ENCODE measurements around the gene SBK2.

SBK2 gene

GRCh38 chr19:55479045-55479444 lies 57.9 kb downstream of the SBK2 start:
- no peaks in the 10 kb centered on the region for H3K36me3 ChIP-seq (ENCODE audit: control insufficient read depth, insufficient read depth, low read length)
- no peak overlapping the region for H3K4me2 ChIP-seq (ENCODE audit: low read length)
- peaks cover 18% of the 10 kb centered on the region for H3K79me2 ChIP-seq
- peaks cover 25% of the 10 kb centered on the region for H3K4me1 ChIP-seq
- no peak for TF ChIP-seq CTCF (IDR thresholded peaks at IDR 0.05)
- H3K27me3 ChIP-seq (ENCODE audit: control insufficient read depth, insufficient read depth, low read length): no peaks in the 10 kb centered on the region
- H3K9me3 ChIP-seq (ENCODE audit: control insufficient read depth, low read length): no peaks in the 10 kb centered on the region
- H2AFZ ChIP-seq: no peak overlapping the region
- no peak overlapping the region for H3K4me3 ChIP-seq (ENCODE audit: low read depth, low read length)
- H3K9ac ChIP-seq: no peak overlapping the region
- no peak overlapping the region for H3K27ac ChIP-seq

Data from parathyroid adenoma (tissue), 2 donors.